ENCODE results near the gene TLE3. TPM values are rescaled to one million over a fixed set of nuclear protein-coding genes. Genes with fewer than 3 reads are reported as not detected.

TLE3 gene
- total RNA-seq, 1 donor from 2014 or later: 89.2 TPM

DNA sequence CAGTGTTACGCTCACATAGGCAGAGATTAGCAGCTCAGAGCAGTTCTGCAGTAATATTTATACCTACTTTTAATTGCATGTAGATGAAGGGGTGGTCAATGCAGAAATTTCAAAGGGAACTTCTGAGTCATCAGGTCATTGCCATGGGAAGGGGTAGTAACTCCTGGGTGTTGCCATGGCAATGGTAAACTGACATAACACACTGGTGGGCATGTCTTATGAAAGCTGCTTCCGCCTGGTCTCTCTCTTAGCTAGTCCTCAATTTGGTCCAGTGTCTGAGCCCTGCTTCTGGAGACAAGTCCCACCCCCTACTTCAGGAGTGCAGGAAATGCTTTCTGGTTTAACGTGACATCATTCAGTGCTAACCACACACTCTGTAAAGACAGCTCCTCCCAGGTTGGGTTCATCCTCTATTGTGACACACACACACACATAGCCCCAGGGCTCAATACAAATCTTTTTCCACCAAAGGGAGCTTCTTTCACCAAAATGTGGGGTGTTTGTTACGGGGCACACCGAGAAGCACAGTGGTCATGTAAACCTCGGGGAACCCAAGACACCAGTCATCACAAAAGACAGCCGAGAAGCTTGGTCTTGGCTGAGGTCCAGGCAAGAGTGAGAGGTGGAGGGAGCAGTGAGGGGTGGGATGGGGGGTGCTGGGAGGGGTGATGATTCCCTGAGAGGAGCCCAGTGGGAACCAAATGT, 74.5 kb downstream of the TLE3 start:
- Mint-ChIP-seq H3K4me3 (ENCODE audit: unreplicated experiment) (no peak overlapping the region), H3K4me1 (ENCODE audit: low read depth, unreplicated experiment) (no peaks in the 10 kb centered on the region), H3K27ac (ENCODE audit: unreplicated experiment) (no peak overlapping the region), H3K9me3 (ENCODE audit: unreplicated experiment) (peaks cover 8% of the 10 kb centered on the region), H3K27me3 (ENCODE audit: unreplicated experiment) (peaks cover 6% of the 10 kb centered on the region), H3K36me3 (ENCODE audit: unreplicated experiment) (peaks cover 13% of the 10 kb centered on the region)
- TF ChIP-seq, protein P1, sequence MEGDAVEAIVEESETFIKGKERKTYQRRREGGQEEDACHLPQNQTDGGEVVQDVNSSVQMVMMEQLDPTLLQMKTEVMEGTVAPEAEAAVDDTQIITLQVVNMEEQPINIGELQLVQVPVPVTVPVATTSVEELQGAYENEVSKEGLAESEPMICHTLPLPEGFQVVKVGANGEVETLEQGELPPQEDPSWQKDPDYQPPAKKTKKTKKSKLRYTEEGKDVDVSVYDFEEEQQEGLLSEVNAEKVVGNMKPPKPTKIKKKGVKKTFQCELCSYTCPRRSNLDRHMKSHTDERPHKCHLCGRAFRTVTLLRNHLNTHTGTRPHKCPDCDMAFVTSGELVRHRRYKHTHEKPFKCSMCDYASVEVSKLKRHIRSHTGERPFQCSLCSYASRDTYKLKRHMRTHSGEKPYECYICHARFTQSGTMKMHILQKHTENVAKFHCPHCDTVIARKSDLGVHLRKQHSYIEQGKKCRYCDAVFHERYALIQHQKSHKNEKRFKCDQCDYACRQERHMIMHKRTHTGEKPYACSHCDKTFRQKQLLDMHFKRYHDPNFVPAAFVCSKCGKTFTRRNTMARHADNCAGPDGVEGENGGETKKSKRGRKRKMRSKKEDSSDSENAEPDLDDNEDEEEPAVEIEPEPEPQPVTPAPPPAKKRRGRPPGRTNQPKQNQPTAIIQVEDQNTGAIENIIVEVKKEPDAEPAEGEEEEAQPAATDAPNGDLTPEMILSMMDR (IDR thresholded peaks at IDR 0.05; ENCODE audit: partially characterized antibody, unreplicated experiment): no peak
- no peak for DNase-seq

GRCh38 chr15:70020229-70020628, 77.5 kb downstream of the TLE3 start:
- peaks cover 22% of the 10 kb centered on the region for H3K4me1 Mint-ChIP-seq (ENCODE audit: low read depth, unreplicated experiment)
- H3K9me3 Mint-ChIP-seq (ENCODE audit: unreplicated experiment): peaks cover 13% of the 10 kb centered on the region

DNA sequence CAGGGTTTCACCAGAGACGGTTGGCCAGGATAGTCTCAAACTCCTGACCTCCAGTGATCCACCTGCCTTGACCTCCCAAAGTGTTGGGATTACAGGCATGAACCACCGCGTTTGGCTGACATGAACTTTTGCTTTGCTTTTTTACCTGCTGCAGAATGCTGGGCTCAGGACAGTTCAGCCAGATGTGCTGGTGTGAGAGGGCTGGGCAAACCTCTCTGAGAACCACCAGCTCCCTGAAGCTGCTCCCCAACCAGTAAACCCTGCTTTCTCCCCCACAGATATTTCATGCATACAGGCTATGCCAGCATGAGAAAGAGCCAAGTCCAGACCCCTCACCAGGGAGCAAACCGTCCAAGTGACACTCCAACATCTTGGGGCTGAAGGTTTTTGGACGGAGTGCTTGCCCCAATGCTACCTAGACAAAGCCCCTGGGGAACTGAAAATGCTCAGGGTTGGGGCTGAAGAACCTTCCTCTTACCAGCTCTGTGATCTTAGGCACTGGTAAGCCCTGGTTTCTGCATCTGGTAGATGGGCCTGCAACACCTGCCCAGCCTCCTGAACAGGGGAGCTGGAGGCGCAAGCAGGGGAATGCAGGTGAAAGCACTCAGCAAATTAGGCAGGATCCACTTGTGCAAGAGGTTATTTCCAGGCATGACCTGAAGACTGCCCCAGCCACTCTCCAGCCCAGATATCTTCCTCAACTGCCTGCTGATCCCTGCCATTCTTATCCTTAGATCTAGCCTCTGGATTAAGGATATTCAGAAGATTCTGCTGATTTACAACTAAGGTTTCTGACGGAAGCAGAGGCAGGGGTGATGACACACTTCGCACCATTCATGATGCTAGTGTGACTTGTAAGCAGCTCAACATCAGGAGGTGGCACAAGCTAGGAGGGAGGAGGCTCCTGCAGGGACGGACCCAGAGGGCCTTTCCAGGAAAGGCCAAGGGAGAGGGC, 78.8 kb downstream of the TLE3 start:
- H3K4me3 Mint-ChIP-seq (ENCODE audit: unreplicated experiment): no peak overlapping the region
- peaks cover 17% of the 10 kb centered on the region for H3K36me3 Mint-ChIP-seq (ENCODE audit: unreplicated experiment)
- peaks cover 28% of the 10 kb centered on the region for H3K4me1 Mint-ChIP-seq (ENCODE audit: low read depth, unreplicated experiment)
- H3K9me3 Mint-ChIP-seq (ENCODE audit: unreplicated experiment): peaks cover 13% of the 10 kb centered on the region
- H3K27ac Mint-ChIP-seq (ENCODE audit: unreplicated experiment): no peak overlapping the region
- no peak for DNase-seq
- H3K27me3 Mint-ChIP-seq (ENCODE audit: unreplicated experiment): peaks cover 6% of the 10 kb centered on the region
- TF ChIP-seq, protein P1 (IDR thresholded peaks at IDR 0.05; ENCODE audit: partially characterized antibody, unreplicated experiment): no peak

More at GRCh38 chr15:70020229-70020628, 77.5 kb downstream of the TLE3 start:
- Mint-ChIP-seq H3K4me3 (ENCODE audit: unreplicated experiment) (no peak overlapping the region), H3K27ac (ENCODE audit: unreplicated experiment) (no peak overlapping the region), H3K27me3 (ENCODE audit: unreplicated experiment) (peaks cover 3% of the 10 kb centered on the region), H3K36me3 (ENCODE audit: unreplicated experiment) (peaks cover 17% of the 10 kb centered on the region)
- TF ChIP-seq, protein P1 (IDR thresholded peaks at IDR 0.05; ENCODE audit: partially characterized antibody, unreplicated experiment): no peak
- DNase-seq: no peak

- Mint-ChIP-seq H3K36me3 (ENCODE audit: unreplicated experiment) (peaks cover 17% of the 10 kb centered on the region), H3K4me3 (ENCODE audit: unreplicated experiment) (no peak overlapping the region), H3K4me1 (ENCODE audit: low read depth, unreplicated experiment) (peaks cover 32% of the 10 kb centered on the region), H3K9me3 (ENCODE audit: unreplicated experiment) (peaks cover 13% of the 10 kb centered on the region), H3K27ac (ENCODE audit: unreplicated experiment) (peak overlapping the region; percentile 4), H3K27me3 (ENCODE audit: unreplicated experiment) (peaks cover 6% of the 10 kb centered on the region)
- no peak for DNase-seq
- TF ChIP-seq, protein P1 (IDR thresholded peaks at IDR 0.05; ENCODE audit: partially characterized antibody, unreplicated experiment): no peak
Observed at GRCh38 chr15:70017801-70018200, 79.9 kb downstream of the TLE3 start.
